Fibroblast of lung (primary cell): ENCODE measurements around the gene EEF1AKMT3. TPM values are rescaled to one million over a fixed set of nuclear protein-coding genes. Genes with fewer than 3 reads are reported as not detected.
A peak's percentile ranks its signal among the peaks of the same experiment; 100 is the strongest.

Experiments used
- DNase-seq, 2 donors: peaks; one replicate each; pipeline versions ENCODE4 v3.0.0 to v3.0.0-alpha.2; 2010; ENCODE audit warnings: low read depth in 2 of 2
- H2AFZ ChIP-seq: 2 replicates; pipeline ENCODE4 v1.5.1; 2012; ENCODE audit warnings: low read length, control low read depth, inconsistent platforms
- H3K27ac ChIP-seq: 2 replicates; pipeline ENCODE4 v1.5.1; 2011; ENCODE audit warnings: low read length, control low read depth; ENCODE audit not compliant: insufficient read depth
- H3K27me3 ChIP-seq: 2 replicates; pipeline ENCODE4 v1.5.1; 2011; ENCODE audit warnings: mild to moderate bottlenecking, low read length; ENCODE audit not compliant: control insufficient read depth, insufficient read depth
- H3K36me3 ChIP-seq: 2 replicates; pipeline ENCODE4 v1.5.1; 2011; ENCODE audit warnings: low read length; ENCODE audit not compliant: control insufficient read depth, insufficient read depth
- H3K4me1 ChIP-seq: 2 replicates; pipeline ENCODE4 v1.5.1; 2011; ENCODE audit warnings: low read length; ENCODE audit not compliant: control insufficient read depth, insufficient read depth; ENCODE audit errors: extremely low read depth
- H3K4me2 ChIP-seq: 2 replicates; pipeline ENCODE4 v1.5.1; 2011; ENCODE audit warnings: low read length, control low read depth; ENCODE audit not compliant: insufficient read depth; ENCODE audit errors: extremely low read depth
- H3K4me3 ChIP-seq, 4 experiments: fragments of 200-600 bp in 1 of 4; sonication (generic) in 1 of 4; replicated peaks in 1 of 4; 2 replicates each; pipeline ENCODE4 v1.5.1; 2011 to 2016; ENCODE audit warnings: low read length in 4 of 4, low read depth in 3 of 4, mild to moderate bottlenecking in 3 of 4, control low read depth in 2 of 4, inconsistent platforms in 1 of 4, mixed read lengths in 1 of 4; ENCODE audit not compliant: insufficient read depth in 1 of 4; ENCODE audit errors: control extremely low read depth in 1 of 4
- H3K79me2 ChIP-seq: 2 replicates; pipeline ENCODE4 v1.5.1; 2012; ENCODE audit warnings: mild to moderate bottlenecking, low read length, inconsistent platforms; ENCODE audit not compliant: control insufficient read depth, insufficient read depth
- H3K9ac ChIP-seq: 2 replicates; pipeline ENCODE4 v1.5.1; 2011; ENCODE audit warnings: mild to moderate bottlenecking, low read length, control low read depth; ENCODE audit not compliant: insufficient read depth
- H3K9me3 ChIP-seq: 2 replicates; pipeline ENCODE4 v1.5.1; 2012; ENCODE audit warnings: low read depth, low read length; ENCODE audit not compliant: control insufficient read depth, insufficient read depth
- H4K20me1 ChIP-seq: 2 replicates; pipeline ENCODE4 v1.5.1; 2011; ENCODE audit warnings: low read length; ENCODE audit not compliant: control insufficient read depth, insufficient read depth; ENCODE audit errors: extremely low read depth
- CTCF ChIP-seq, 2 donors: IDR thresholded peaks in 1 of 2; conservative IDR thresholded peaks in 1 of 2; 1 replicate in 1 of 2; 2 replicates in 1 of 2; pipeline ENCODE4 v1.5.1; 2011 to 2012; ENCODE audit warnings: low read length in 2 of 2, control low read depth in 1 of 2, inconsistent platforms in 1 of 2, low read depth in 1 of 2, mild to moderate bottlenecking in 1 of 2
- EZH2 ChIP-seq: IDR thresholded peaks from 2 replicates; pipeline ENCODE4 v1.5.1; 2012; ENCODE audit warnings: low read length, control low read depth, mild to moderate bottlenecking; ENCODE audit errors: missing control alignments
- polyA plus RNA-seq, 2 donors: library from polyadenylated mRNA; depleted of rRNA in 1 of 2; stranded (reverse) in 1 of 2; unstranded in 1 of 2; fragments of >200 nt; gene quantifications; 2 replicates each; pipeline ENCODE4 v1.2.1, GENCODE V29; 2011 to 2012; ENCODE audit warnings: missing spikeins in 1 of 2
- total RNA-seq: library from RNA; depleted of rRNA; stranded (reverse); fragments of >200 nt; gene quantifications from 2 replicates; pipeline ENCODE4 v1.2.1, GENCODE V29; 2014

Gene EEF1AKMT3
- total and polyA plus RNA-seq, 2 donors (not counting 1 experiment from before 2014, with no cell fraction given): 8.9 to 11.9 TPM

DNA sequence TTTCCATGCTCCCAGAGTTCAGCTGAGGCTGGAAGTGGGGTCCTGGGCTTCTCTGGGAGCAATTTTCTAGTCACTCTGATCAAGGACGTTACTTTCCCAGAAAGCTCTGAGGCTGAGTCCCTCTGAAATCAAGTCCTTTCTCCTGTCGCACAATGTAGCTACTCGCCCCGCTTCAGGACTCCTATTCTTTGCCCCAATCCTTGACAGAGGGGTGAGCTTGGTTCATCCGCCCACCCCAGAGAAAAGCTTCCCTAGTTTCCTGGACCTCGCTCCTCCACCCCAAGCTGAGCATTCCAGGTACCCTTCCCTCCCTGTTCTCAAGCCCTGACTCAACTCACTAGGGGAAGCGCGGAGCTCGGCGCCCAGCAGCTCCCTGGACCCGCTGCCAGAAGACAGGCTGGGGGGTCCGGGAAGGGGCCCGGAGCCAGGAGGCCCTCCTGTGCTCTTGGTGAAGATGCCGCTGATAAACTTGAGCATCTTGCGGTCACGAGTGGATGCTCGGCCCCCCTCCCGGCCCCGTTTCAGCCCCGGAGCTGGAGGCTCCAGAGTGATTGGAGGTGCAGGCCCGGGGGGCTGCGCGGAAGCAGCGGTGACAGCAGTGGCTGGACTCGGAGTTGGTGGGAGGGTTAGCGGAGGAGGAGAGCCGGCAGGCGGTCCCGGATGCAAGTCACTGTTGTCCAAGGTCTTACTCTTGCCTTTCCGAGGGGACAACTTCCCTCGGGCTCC lies 35.5 kb upstream of the EEF1AKMT3 start:
- no peak overlapping the region for H3K4me2 ChIP-seq
- no peak overlapping the region for H3K9ac ChIP-seq
- no peaks in the 10 kb centered on the region for H3K79me2 ChIP-seq
- H3K36me3 ChIP-seq: no peaks in the 10 kb centered on the region
- peaks cover 83% of the 10 kb centered on the region for H3K27me3 ChIP-seq
- H3K4me3 ChIP-seq: no peak overlapping the region
- no peak overlapping the region for H3K27ac ChIP-seq
- no peak for DNase-seq
- peaks cover 3% of the 10 kb centered on the region for H3K4me1 ChIP-seq
- peak; percentile 98 for TF ChIP-seq EZH2
- TF ChIP-seq CTCF (conservative IDR thresholded peaks at IDR 0.05 in 1 of 2, IDR thresholded peaks at IDR 0.05 in 1 of 2; ENCODE audit: low read depth in 1 of 2, low read length in 2 of 2): no peak
- no peaks in the 10 kb centered on the region for H4K20me1 ChIP-seq
- no peak overlapping the region for H2AFZ ChIP-seq
- no peaks in the 10 kb centered on the region for H3K9me3 ChIP-seq

DNA sequence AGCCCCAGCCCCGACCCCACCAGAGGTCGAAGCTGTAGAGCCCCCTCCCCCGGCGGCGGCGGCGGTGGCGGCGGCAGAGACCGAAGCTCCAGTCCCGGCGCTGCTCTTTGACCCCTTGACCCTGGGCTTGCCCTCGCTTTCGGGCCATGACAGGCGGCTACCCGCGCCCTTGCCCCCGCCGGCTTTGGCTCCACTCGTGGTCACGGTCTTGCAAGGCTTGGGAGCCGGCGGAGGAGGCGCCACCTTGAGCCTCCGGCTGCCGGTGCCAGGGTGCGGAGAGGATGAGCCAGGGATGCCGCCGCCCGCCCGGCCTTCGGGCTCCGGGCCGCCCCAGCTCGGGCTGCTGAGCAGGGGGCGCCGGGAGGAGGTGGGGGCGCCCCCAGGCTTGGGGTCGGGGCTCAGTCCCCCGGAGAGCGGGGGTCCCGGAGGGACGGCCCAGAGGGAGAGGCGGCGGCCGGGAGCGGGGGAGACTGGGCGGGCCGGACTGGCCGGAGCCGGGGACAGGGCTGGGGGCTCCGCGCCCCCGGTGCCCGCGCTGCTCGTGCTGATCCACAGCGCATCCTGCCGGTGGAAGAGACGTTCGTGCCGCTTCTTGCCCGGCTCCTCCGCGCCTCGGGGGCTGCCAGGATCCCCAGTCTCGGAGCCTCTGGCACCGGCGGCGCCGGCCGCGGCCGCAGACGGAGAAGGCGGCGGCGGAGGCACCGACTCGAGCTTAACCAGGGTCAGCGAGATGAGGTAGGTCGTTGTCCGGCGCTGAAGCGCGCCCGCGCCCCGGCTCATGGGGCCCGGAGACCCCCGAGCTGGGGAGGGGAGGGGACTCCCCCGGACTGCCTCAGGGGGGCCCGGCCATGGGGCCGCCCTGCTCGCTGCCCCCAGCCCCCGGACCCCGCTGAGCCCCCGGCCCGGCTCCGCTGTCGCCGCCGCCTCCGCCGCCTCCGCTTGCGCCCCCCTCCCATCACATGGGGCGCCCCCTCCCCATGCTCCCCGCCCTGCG lies 34.6 kb upstream of the EEF1AKMT3 start:
- no peaks in the 10 kb centered on the region for H4K20me1 ChIP-seq

More for the DNA sequence above, 34.6 kb upstream of the EEF1AKMT3 start:
- H3K36me3 ChIP-seq: no peaks in the 10 kb centered on the region
- DNase-seq: no peak
- peaks cover 3% of the 10 kb centered on the region for H3K4me1 ChIP-seq
- TF ChIP-seq CTCF (conservative IDR thresholded peaks at IDR 0.05 in 1 of 2, IDR thresholded peaks at IDR 0.05 in 1 of 2; ENCODE audit: low read depth in 1 of 2, low read length in 2 of 2) (peak; percentile 27 to 37), EZH2 (peak; percentile 97)
- H3K79me2 ChIP-seq: no peaks in the 10 kb centered on the region
- H2AFZ ChIP-seq: no peak overlapping the region
- no peaks in the 10 kb centered on the region for H3K9me3 ChIP-seq
- H3K4me3 ChIP-seq: peak overlapping the region in 1 of 4 experiments; percentile 36
- H3K4me2 ChIP-seq: peak overlapping the region; percentile 37
- H3K9ac ChIP-seq: peak overlapping the region; percentile 32
- H3K27me3 ChIP-seq: peaks cover 77% of the 10 kb centered on the region
- H3K27ac ChIP-seq: no peak overlapping the region
